ENCODE data around the gene BMP2.

The BMP2 gene

GRCh38 chr20:6767536-6768227 lies at the start of gene BMP2:
TSS of gene BMP2 (plus strand) at chr20:6767686. CDS start at chr20:6770127, 2,441 bp downstream.
- DNase-seq (ENCODE audit: low read depth): no peak

- no peak for DNase-seq (ENCODE audit: low read depth)
These were observed 48.7 kb upstream of the BMP2 start for GRCh38 chr20:6718662-6719368.

GRCh38 chr20:6719369-6719721 lies 48.1 kb upstream of the BMP2 start:
- no peak for DNase-seq (ENCODE audit: low read depth)

- DNase-seq (ENCODE audit: low read depth): no peak
These were observed 40.7 kb upstream of the BMP2 start for GRCh38 chr20:6726761-6727160.

- no peak for DNase-seq (ENCODE audit: low read depth)
These were observed 36.7 kb upstream of the BMP2 start for GRCh38 chr20:6730672-6731328.

- DNase-seq (ENCODE audit: low read depth): no peak
These were observed 35.5 kb upstream of the BMP2 start for GRCh38 chr20:6732001-6732447.

- no peak for DNase-seq (ENCODE audit: low read depth)
These were observed 34.6 kb upstream of the BMP2 start for GRCh38 chr20:6732851-6733250.

GRCh38 chr20:6733965-6734364 lies 33.5 kb upstream of the BMP2 start:
- no peak for DNase-seq (ENCODE audit: low read depth)

- no peak for DNase-seq (ENCODE audit: low read depth)
These were observed 31.3 kb upstream of the BMP2 start for GRCh38 chr20:6735942-6736845.

GRCh38 chr20:6739406-6739805 lies 28.1 kb upstream of the BMP2 start:
- no peak for DNase-seq (ENCODE audit: low read depth)

GRCh38 chr20:6740096-6740495 lies 27.4 kb upstream of the BMP2 start:
- DNase-seq (ENCODE audit: low read depth): no peak

- no peak for DNase-seq (ENCODE audit: low read depth)
These were observed 23.3 kb upstream of the BMP2 start for GRCh38 chr20:6744180-6744579.

- DNase-seq (ENCODE audit: low read depth): no peak
These were observed 22.7 kb upstream of the BMP2 start for GRCh38 chr20:6744805-6745204.

GRCh38 chr20:6746901-6747609 lies 20.4 kb upstream of the BMP2 start:
- no peak for DNase-seq (ENCODE audit: low read depth)

- DNase-seq (ENCODE audit: low read depth): no peak
These were observed 17.0 kb upstream of the BMP2 start for GRCh38 chr20:6750438-6750837.

- no peak for DNase-seq (ENCODE audit: low read depth)
These were observed 10.5 kb upstream of the BMP2 start for GRCh38 chr20:6756693-6757595.

GRCh38 chr20:6764619-6765018 lies 2.9 kb upstream of the BMP2 start:
- no peak for DNase-seq (ENCODE audit: low read depth)

- DNase-seq (ENCODE audit: low read depth): no peak
These were observed 1.9 kb upstream of the BMP2 start for GRCh38 chr20:6765469-6766058.

- no peak for DNase-seq (ENCODE audit: low read depth)
These were observed 1.1 kb upstream of the BMP2 start for GRCh38 chr20:6766433-6766832.

GRCh38 chr20:6767126-6767535 lies 355 bp upstream of the BMP2 start:
- no peak for DNase-seq (ENCODE audit: low read depth)

All from stimulated activated CD8-positive, alpha-beta memory T cell treated with anti-CD3 and anti-CD28 coated beads, Interleukin-7, amount 100 ng/mL, for 24 hours (primary cell).